SW 1271 (cell line): ENCODE results near the gene EME2.
"Not testable (repeated sequence)": the region's sequence is repeated elsewhere in the genome, so short reads cannot be mapped to it uniquely, and the experiment has no call there.

ENCODE experiments used
- DNase-seq, 2 experiments: peaks; one replicate each; lab custom pipeline; 2025; lab: John Stamatoyannopoulos, UW

The EME2 gene

GRCh38 chr16:1791256-1791942, 18.8 kb downstream of the EME2 start:
- no peak for DNase-seq

- DNase-seq = no peak
Measured at GRCh38 chr16:1791943-1792812, 19.6 kb downstream of the EME2 start.

- DNase-seq = no peak
Measured at GRCh38 chr16:1792836-1793577, 20.4 kb downstream of the EME2 start.

DNA sequence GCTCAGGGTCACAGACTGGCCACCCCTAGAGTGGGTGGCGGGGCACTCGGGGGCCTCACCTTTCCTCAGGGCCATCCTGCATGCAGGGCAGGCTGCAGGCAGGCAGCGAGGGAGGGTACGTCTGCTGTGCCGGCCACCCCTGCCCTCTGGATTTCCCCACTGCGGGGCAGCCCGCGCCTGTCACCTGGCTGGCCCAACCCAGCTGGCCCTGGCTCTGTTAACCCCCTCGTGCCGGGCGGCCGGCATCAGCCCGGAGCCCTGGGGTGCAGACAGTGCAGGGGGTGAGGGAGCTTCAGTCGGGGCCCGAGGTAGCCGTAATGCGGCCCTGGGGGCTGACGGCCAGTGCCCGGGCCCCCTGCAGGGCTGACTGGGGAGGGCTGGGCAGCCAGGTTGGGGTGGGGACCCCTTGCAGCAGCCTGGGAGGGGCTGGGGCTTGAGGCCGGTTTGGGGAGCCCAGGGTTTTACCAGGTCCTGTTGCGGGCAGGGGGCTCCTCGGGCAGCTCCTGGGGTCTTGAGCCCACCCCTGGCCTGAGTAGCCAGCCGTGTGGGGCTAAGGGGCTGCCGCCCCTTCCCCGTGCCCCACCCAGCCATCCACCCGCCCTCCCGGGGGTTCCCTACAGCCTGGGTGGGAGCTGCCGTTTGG, 21.1 kb downstream of the EME2 start, which contains the start of gene IGFALS:
TSS of gene IGFALS (minus strand) at position 128 of the 643 bp plus-strand sequence. CDS start at position 75, 53 bp downstream.
- no peak for DNase-seq

- no peak for DNase-seq
Measured at GRCh38 chr16:1794221-1794871, 21.7 kb downstream of the EME2 start.

DNA sequence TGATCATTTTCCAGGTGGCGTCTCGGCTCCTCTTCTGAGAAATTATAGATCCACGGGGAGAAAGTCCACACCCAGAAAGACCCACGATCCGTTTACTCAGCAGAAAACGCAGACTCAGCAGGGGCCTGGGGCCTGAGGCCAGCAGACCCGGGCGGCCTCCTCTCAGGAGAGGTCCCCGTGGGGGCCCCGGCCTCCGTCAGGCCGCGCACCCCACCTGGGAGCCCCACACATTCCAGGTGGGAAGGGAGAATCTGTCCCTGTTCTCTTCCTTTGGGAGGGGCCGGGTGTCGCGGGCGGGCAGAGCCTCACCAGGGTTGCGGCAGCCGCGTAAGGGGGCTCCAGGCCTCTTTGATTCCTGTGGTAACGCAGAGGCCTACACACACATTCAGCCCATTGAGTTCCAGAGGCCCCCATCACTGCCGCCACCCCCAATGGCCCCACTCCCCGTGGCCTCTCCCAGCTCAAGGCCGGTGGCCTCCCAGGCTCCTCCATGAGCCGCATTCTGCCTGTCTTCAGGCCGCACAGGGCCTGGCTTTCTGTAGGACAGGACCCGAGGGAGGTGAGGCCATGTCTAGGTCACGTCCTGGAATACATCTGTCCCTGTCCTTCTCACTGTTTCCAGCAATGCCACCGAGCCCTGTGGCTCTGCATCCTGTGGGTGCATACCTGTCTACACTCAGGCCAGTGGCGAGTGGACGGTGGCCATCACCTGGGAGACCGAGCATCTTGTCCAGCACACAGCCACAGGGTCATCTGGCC, 22.5 kb downstream of the EME2 start:
- DNase-seq = no peak

- not testable (repeated sequence) for DNase-seq
Measured at GRCh38 chr16:1799263-1799662, 26.7 kb downstream of the EME2 start.

DNA sequence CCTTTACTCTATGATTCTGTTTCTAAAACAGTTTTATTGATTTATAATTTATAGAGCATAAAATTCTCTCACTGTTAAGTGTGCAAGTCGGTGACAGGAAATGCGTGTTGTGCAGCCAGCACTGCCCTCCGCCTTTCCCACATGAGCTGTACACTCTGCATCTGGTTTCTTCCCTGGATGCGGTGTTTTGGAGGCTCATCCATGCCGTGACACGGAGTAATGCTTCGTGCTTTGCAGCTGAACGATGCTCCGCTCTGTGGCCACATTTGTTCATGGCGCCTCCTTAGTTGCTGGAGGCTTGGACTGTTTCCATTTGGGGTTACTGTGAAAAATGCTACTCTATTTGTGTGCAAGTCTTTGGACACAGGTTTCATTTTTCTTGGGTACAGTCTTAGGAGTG, 28.1 kb downstream of the EME2 start:
- DNase-seq = no peak

DNA sequence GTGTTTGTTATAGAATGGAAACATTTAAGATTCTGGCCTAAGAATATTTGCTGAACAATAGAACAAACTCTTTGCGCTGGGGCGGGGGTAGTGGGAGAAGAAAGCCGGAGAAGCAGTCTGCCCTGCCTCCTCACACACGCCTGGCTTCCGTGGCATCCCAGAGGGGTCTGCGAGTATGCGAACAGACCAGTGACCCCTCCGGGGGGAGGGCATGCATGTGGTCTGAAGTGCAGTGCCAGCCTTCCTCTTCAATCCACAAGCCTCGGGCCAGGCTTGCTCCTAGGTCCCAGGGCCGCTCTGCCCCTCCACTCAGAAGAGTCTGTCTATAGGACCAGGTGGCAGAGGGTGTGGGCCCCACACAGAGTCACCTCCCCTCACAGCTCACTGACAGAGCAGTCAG, 35.0 kb downstream of the EME2 start:
- no peak for DNase-seq

- no peak for DNase-seq
Measured at GRCh38 chr16:1808691-1809090, 36.1 kb downstream of the EME2 start.

GRCh38 chr16:1809281-1809801, 36.7 kb downstream of the EME2 start:
- no peak for DNase-seq

- DNase-seq = no peak
Measured at GRCh38 chr16:1810106-1810505, 37.5 kb downstream of the EME2 start.

DNA sequence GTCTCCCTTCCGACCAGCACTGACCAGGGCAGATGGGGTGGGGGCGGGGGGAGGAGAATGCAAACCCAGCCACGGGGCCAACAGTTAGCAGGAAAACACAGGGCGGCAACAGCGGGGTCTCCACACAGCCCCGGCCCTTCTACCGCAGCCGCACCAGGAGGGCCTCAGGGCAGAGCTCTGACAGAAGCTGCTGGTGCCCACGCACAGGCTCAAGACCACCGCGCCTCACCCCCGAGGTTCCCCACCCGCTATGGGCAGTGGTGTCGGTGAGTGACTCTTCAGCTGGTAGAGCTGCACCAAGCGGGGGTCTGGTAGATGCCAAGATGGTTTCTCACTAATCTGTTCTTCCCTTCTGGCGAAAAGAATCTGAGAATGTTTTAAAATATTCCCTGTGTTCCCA, 37.9 kb downstream of the EME2 start:
- DNase-seq = no peak

DNA sequence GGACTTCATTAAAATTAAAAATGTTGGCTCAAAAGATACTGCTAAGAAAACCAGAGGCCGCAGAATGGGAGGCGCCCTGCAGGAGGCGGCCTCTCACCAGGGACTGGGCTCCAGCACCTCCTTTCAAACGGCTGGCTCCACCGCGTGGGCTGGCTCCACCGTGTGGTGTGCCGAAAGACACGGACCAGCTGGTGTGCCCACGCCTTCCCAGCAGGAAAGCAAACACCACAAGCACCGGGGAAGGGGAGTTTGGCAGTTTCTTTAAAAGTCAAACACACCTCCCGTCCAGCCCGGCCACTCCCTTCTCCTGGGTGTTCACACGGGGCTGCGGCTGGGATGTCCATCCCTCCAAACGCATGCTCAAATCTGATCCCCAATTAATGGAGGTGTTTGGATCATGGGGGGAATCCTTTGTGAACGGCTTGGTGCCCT, 40.1 kb downstream of the EME2 start:
- DNase-seq = no peak

- DNase-seq = no peak
Measured at GRCh38 chr16:1815461-1815860, 42.9 kb downstream of the EME2 start.

GRCh38 chr16:1816396-1817275, 44.0 kb downstream of the EME2 start:
- DNase-seq = no peak

- no peak for DNase-seq
Measured at GRCh38 chr16:1817276-1817589, 44.6 kb downstream of the EME2 start.

DNA sequence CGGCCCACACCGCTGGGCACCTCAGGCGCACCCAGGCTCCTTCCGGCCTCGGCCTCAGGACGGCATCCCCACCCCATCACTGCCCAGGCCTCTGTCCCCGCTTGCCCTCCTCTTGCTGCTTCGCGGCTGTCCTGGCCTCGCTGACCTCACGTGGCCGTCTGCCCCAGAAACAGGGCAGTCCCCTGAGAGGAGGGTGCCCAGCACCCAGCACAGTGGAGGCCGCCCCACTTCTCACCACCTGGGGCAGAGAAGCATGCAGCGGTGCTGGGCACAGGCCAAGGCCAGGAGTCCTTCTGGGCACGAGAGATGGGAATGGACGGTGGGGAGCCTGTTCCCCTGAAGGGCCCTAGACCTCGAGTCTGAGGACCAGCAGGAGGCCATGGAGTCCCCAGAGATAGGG, 45.1 kb downstream of the EME2 start:
- no peak for DNase-seq

DNA sequence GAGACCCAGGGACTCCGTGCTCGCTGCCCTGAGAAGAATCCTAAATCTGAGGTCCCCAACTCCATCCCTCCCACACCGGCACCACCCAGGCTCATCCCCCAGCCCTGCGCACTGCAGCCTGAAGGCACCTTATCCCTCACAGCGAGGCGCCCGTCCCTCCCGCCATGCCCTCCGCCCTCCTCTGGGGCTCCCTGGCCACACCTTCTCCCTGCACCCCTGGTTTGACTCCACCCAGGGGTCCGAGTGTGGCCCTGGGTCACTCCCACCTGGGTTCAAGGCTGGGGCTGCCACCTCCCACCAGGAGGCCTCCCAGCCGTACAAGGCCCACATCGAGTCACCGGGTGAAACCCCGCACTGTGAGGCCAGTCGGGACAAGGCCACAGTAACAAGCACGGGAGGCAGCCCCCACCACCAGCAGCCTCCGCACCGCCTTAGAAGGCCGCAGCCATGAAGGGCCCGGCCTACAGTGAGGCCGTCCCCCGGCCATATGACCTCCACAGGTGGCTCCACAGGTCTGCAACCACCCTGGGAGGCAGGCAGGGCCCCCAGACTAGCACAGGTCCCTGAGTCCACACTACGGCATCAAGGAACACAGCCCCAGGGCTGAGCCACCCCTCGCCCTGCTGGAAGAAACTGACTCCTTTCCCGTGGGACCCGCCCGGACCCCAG, 45.7 kb downstream of the EME2 start:
- DNase-seq = no peak
